ENCODE measurements around the gene TNFSF10.

Gene TNFSF10

DNA sequence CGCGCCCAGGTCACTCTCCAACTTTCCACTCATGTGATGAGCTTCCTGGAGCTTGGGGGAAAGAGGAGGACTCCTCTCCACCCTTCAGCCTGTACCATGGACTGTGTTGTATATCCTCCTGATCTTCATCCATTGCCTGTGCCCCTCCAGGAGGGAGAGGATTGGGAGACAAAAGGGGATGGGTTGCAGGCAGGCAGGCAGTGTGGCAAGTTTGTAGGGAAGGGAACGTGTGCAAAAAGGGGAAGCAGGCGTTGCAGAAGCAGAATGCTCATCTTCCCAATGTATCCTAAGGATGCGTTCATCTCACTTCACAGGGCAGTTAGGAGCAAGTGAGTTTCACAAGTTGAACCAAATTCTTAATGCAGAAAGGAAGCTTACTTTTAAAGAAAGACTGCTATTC lies 46.9 kb downstream of the TNFSF10 start:
- Histone ChIP-seq H3K4me3 (ENCODE audit: low read length, poor library complexity, severe bottlenecking) (peak overlapping the region; percentile 74), H3F3A (ENCODE audit: low read depth) (no peaks in the 10 kb centered on the region), H4K20me1 (ENCODE audit: insufficient read depth, low read length, poor library complexity, severe bottlenecking) (no peaks in the 10 kb centered on the region), H3K9ac (ENCODE audit: low read depth, low read length, poor library complexity, severe bottlenecking) (peak overlapping the region; percentile 56), H3K79me2 (ENCODE audit: insufficient read depth, low read length) (no peaks in the 10 kb centered on the region), H2AFZ (ENCODE audit: low read length) (peak overlapping the region; percentile 94), H3K4me1 (ENCODE audit: insufficient read depth, low read length, poor library complexity, severe bottlenecking) (no peaks in the 10 kb centered on the region), H3K36me3 (ENCODE audit: insufficient read depth, low read length) (no peaks in the 10 kb centered on the region), H3K4me2 (ENCODE audit: low read depth, low read length, poor library complexity, severe bottlenecking) (peak overlapping the region; percentile 60), H3K9me2 (replicated peaks; ENCODE audit: low read depth, low read length) (no peaks in the 10 kb centered on the region), H3K27me3 (ENCODE audit: insufficient read depth, low read length, poor library complexity, severe bottlenecking) (no peaks in the 10 kb centered on the region), H3K9me3 (ENCODE audit: insufficient read depth, low read depth, low read length) (no peaks in the 10 kb centered on the region)
- TF ChIP-seq, protein P1, sequence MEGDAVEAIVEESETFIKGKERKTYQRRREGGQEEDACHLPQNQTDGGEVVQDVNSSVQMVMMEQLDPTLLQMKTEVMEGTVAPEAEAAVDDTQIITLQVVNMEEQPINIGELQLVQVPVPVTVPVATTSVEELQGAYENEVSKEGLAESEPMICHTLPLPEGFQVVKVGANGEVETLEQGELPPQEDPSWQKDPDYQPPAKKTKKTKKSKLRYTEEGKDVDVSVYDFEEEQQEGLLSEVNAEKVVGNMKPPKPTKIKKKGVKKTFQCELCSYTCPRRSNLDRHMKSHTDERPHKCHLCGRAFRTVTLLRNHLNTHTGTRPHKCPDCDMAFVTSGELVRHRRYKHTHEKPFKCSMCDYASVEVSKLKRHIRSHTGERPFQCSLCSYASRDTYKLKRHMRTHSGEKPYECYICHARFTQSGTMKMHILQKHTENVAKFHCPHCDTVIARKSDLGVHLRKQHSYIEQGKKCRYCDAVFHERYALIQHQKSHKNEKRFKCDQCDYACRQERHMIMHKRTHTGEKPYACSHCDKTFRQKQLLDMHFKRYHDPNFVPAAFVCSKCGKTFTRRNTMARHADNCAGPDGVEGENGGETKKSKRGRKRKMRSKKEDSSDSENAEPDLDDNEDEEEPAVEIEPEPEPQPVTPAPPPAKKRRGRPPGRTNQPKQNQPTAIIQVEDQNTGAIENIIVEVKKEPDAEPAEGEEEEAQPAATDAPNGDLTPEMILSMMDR (conservative IDR thresholded peaks at IDR 0.05; ENCODE audit: low read length) = no peak
- TF ChIP-seq EZH2phosphoT487 (IDR thresholded peaks at IDR 0.05; ENCODE audit: borderline replicate concordance) = no peak

DNA sequence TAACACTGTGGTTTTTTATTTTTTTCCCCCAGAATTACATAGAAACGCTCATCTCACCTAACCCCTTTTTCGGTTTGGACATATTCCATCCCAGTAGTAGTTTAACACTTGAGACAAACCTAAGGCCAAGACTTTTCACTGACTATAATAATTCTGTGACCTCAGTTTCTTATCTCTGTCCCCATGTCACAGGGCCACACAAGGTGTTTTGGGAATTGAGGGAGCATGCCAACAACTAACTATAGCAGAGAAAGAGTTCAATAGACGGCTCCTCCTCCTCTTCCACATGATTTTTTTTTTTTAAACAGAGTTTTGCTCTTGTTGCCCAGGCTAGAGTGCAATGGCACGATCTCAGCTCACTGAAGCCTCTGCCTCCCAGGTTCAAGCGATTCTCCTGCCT lies 47.5 kb downstream of the TNFSF10 start:
- H4K20me1 ChIP-seq (ENCODE audit: insufficient read depth, low read length, poor library complexity, severe bottlenecking) = no peaks in the 10 kb centered on the region
- H3K9me3 ChIP-seq (ENCODE audit: insufficient read depth, low read depth, low read length) = no peaks in the 10 kb centered on the region
- H2AFZ ChIP-seq (ENCODE audit: low read length) = no peak overlapping the region
- no peaks in the 10 kb centered on the region for H3F3A ChIP-seq (ENCODE audit: low read depth)
- H3K36me3 ChIP-seq (ENCODE audit: insufficient read depth, low read length) = no peaks in the 10 kb centered on the region
- H3K4me3 ChIP-seq (ENCODE audit: low read length, poor library complexity, severe bottlenecking) = no peak overlapping the region
- no peak overlapping the region for H3K9ac ChIP-seq (ENCODE audit: low read depth, low read length, poor library complexity, severe bottlenecking)
- no peak for TF ChIP-seq EZH2phosphoT487 (IDR thresholded peaks at IDR 0.05; ENCODE audit: borderline replicate concordance)
- TF ChIP-seq, protein P1 (conservative IDR thresholded peaks at IDR 0.05; ENCODE audit: low read length) = no peak
- H3K79me2 ChIP-seq (ENCODE audit: insufficient read depth, low read length) = no peaks in the 10 kb centered on the region
- H3K4me2 ChIP-seq (ENCODE audit: low read depth, low read length, poor library complexity, severe bottlenecking) = no peak overlapping the region
- H3K9me2 ChIP-seq (replicated peaks; ENCODE audit: low read depth, low read length) = no peaks in the 10 kb centered on the region
- H3K4me1 ChIP-seq (ENCODE audit: insufficient read depth, low read length, poor library complexity, severe bottlenecking) = no peaks in the 10 kb centered on the region
- H3K27me3 ChIP-seq (ENCODE audit: insufficient read depth, low read length, poor library complexity, severe bottlenecking) = no peaks in the 10 kb centered on the region

DNA sequence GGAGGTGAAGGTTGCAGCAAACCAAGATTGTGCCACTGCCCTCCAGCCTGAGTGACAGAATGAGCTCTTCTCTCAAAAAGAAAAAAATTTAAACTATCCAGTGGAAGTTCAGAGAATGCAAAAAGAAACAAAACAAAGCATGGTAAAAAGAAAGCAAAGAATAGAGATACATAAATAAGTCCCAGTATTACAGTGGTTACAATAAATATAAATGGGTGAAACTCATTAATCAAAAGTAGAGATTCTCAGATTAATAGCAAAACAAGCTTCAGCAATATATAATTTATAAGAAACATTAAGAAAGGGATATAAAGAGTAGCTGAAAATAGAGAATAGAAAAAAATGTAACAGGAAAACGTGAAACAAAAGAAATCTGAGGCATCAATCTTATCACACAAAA lies 51.3 kb downstream of the TNFSF10 start:
- no peak overlapping the region for H3K4me2 ChIP-seq (ENCODE audit: low read depth, low read length, poor library complexity, severe bottlenecking)
- H3K79me2 ChIP-seq (ENCODE audit: insufficient read depth, low read length) = no peaks in the 10 kb centered on the region
- H3K36me3 ChIP-seq (ENCODE audit: insufficient read depth, low read length) = no peaks in the 10 kb centered on the region
- TF ChIP-seq, protein P1 (conservative IDR thresholded peaks at IDR 0.05; ENCODE audit: low read length) = no peak
- TF ChIP-seq EZH2phosphoT487 (IDR thresholded peaks at IDR 0.05; ENCODE audit: borderline replicate concordance) = no peak
- H3K4me3 ChIP-seq (ENCODE audit: low read length, poor library complexity, severe bottlenecking) = no peak overlapping the region
- H3K4me1 ChIP-seq (ENCODE audit: insufficient read depth, low read length, poor library complexity, severe bottlenecking) = no peaks in the 10 kb centered on the region
- no peaks in the 10 kb centered on the region for H3K9me2 ChIP-seq (replicated peaks; ENCODE audit: low read depth, low read length)
- no peaks in the 10 kb centered on the region for H4K20me1 ChIP-seq (ENCODE audit: insufficient read depth, low read length, poor library complexity, severe bottlenecking)
- H3F3A ChIP-seq (ENCODE audit: low read depth) = no peaks in the 10 kb centered on the region
- no peak overlapping the region for H2AFZ ChIP-seq (ENCODE audit: low read length)
- H3K9me3 ChIP-seq (ENCODE audit: insufficient read depth, low read depth, low read length) = no peaks in the 10 kb centered on the region
- no peaks in the 10 kb centered on the region for H3K27me3 ChIP-seq (ENCODE audit: insufficient read depth, low read length, poor library complexity, severe bottlenecking)
- no peak overlapping the region for H3K9ac ChIP-seq (ENCODE audit: low read depth, low read length, poor library complexity, severe bottlenecking)

Data from Loucy (cell line).